Aorta (tissue), 5 donors: ENCODE results near the gene BDKRB2. TPM values are rescaled to one million over a fixed set of nuclear protein-coding genes. Genes with fewer than 3 reads are reported as not detected.
A peak's percentile ranks its signal among the peaks of the same experiment; 100 is the strongest.

Experiments
- ATAC-seq: fragments of 200-7000 bp; cut with Tn5 transposase; one replicate; pipeline ENCODE4 v1.9.1; 2022; ENCODE audit warnings: moderate library complexity; ENCODE audit not compliant: low FRiP score
- DNase-seq, 2 donors: peaks; one replicate each; pipeline ENCODE4 v3.0.0-alpha.2; 2020
- H3K27ac ChIP-seq, 2 donors: one replicate each; pipeline ENCODE4 v1.5.1; 2013; ENCODE audit warnings: low read length in 2 of 2, mild to moderate bottlenecking in 2 of 2, moderate library complexity in 2 of 2, control low read depth in 1 of 2, inconsistent platforms in 1 of 2, low read depth in 1 of 2
- H3K27me3 ChIP-seq, 2 donors: one replicate each; pipeline ENCODE4 v1.6.1; 2013; ENCODE audit warnings: control low read depth in 1 of 2, low read length in 1 of 2, mild to moderate bottlenecking in 1 of 2, moderate library complexity in 1 of 2; ENCODE audit not compliant: insufficient read depth in 2 of 2, control insufficient read depth in 1 of 2
- H3K36me3 ChIP-seq, 2 donors: one replicate each; pipeline ENCODE4 v1.6.1; 2013; ENCODE audit warnings: control low read depth in 1 of 2, low read length in 1 of 2, mild to moderate bottlenecking in 1 of 2; ENCODE audit not compliant: insufficient read depth in 2 of 2, control insufficient read depth in 1 of 2
- H3K4me1 ChIP-seq, 2 donors: one replicate each; pipeline ENCODE4 v1.6.1; 2013; ENCODE audit warnings: low read length in 2 of 2, control low read depth in 1 of 2, mild to moderate bottlenecking in 1 of 2, moderate library complexity in 1 of 2; ENCODE audit not compliant: insufficient read depth in 2 of 2, control insufficient read depth in 1 of 2
- H3K4me3 ChIP-seq, 2 donors: one replicate each; pipeline ENCODE4 v1.5.1; 2013; ENCODE audit warnings: low read length in 2 of 2, control low read depth in 1 of 2, mild to moderate bottlenecking in 1 of 2
- H3K9me3 ChIP-seq: one replicate; pipeline ENCODE4 v1.6.1; 2013; ENCODE audit warnings: mild to moderate bottlenecking, low read length; ENCODE audit not compliant: control insufficient read depth
- WGBS, 2 donors: extraction: QIAGEN DNeasy Blood & Tissue Kit; methylation state at CpG; one replicate each; pipeline ENCODE4 v1.1.7; 2013; 5-methylcytosine and 5-hydroxymethylcytosine counted together
- intact Hi-C, 2 donors: fragments of 100-400 bp; cut with DNase I; formaldehyde crosslinking; loops; one replicate each; pipeline versions ENCODE4 v1.14.2 to v1.15.0; 2022
- long read RNA-seq, 2 donors: library from polyadenylated mRNA; unstranded; transcript quantifications; one replicate each; pipeline ENCODE4 v2.0.0, GENCODE V29; 2020 to 2021
- polyA plus RNA-seq, 2 donors: library from polyadenylated mRNA; stranded (reverse); fragments of 200-250 nt; gene quantifications; one replicate each; pipeline ENCODE4 v1.2.3, GENCODE V29; 2013
- total RNA-seq, 2 donors: library from RNA; stranded (reverse); fragmentation: NEBNext Ultra II Directional; extraction: Animal tissue kit (Norgen Biotek cat#: 25700); gene quantifications; one replicate each; pipeline ENCODE4 v1.2.1, GENCODE V29; 2021
- donor health status: healthy with polysubstance abuse.
- donor health status: Bipolar disorder and iron deficiency.
- donor health status: DM: no; HTN: no; CAD: no.
- donor health status: DM: no; HTN: no; CAD: no.
- donor health status: DM: yes; HTN: yes; CAD: no.

The BDKRB2 gene
- total RNA-seq: 10 to 100 TPM in 1 of 2 donors, 1 to 10 TPM in 1; 5.2 to 12.2 TPM
- polyA plus RNA-seq: not detected
- long read RNA-seq, donor 1, full-length matches to known transcripts: 4 of 6 reads
- long read RNA-seq, donor 1, partial matches to known transcripts: 0 of 6 reads
- long read RNA-seq, donor 1, other reads (novel, unspliced or antisense): 2 of 6 reads
- long read RNA-seq, donor 2, full-length matches to known transcripts: 1 of 2 reads
- long read RNA-seq, donor 2, partial matches to known transcripts: 0 of 2 reads
- long read RNA-seq, donor 2, other reads (novel, unspliced or antisense): 1 of 2 reads

GRCh38 chr14:96204151-96205058 is at the start of gene BDKRB2:
TSS of gene BDKRB2 (plus strand) at chr14:96204839. CDS start at chr14:96237108, 32,269 bp downstream.
- H3K27ac ChIP-seq: no peak within 1 kb of the TSS
- no peak within 1 kb of the TSS for H3K4me3 ChIP-seq
- H3K27me3 ChIP-seq: no peaks in the 10 kb centered on the region
- H3K4me1 ChIP-seq: no peaks in the 10 kb centered on the region
- no peaks in the 10 kb centered on the region for H3K36me3 ChIP-seq
- DNase-seq (peak; percentile 72 to 86), ATAC-seq (peak; percentile 86)
- 6 to 7% methylated on average over 41 of the region's 41 CpGs for WGBS, 2 donors
- intact Hi-C loops: no loop called here
- H3K9me3 ChIP-seq: no peaks in the 10 kb centered on the region

GRCh38 chr14:96154900-96155299 is 49.7 kb upstream of the BDKRB2 start:
- no peak for ATAC-seq
- H3K36me3 ChIP-seq: no peaks in the 10 kb centered on the region
- 95 to 97% methylated on average over 2 of the region's 2 CpGs for WGBS, 2 donors

GRCh38 chr14:96156804-96157760 is 47.6 kb upstream of the BDKRB2 start:
- H3K9me3 ChIP-seq: no peaks in the 10 kb centered on the region
- no peak overlapping the region for H3K27ac ChIP-seq
- WGBS, 2 donors: 71 to 77% methylated on average over 7 of the region's 7 CpGs
- ATAC-seq (no peak), DNase-seq (no peak)
- H3K4me3 ChIP-seq: no peak overlapping the region
- no peaks in the 10 kb centered on the region for H3K4me1 ChIP-seq
- intact Hi-C loops: no loop called here
- no peaks in the 10 kb centered on the region for H3K27me3 ChIP-seq
- H3K36me3 ChIP-seq: no peaks in the 10 kb centered on the region

More at GRCh38 chr14:96154900-96155299, 49.7 kb upstream of the BDKRB2 start:
- intact Hi-C loops: no loop called here
- DNase-seq: no peak
- H3K4me1 ChIP-seq: no peaks in the 10 kb centered on the region
- peaks cover 1% of the 10 kb centered on the region for H3K9me3 ChIP-seq
- H3K4me3 ChIP-seq: no peak overlapping the region
- no peak overlapping the region for H3K27ac ChIP-seq
- H3K27me3 ChIP-seq: no peaks in the 10 kb centered on the region

GRCh38 chr14:96158735-96159134 is 45.9 kb upstream of the BDKRB2 start:
- intact Hi-C loops: no loop called here
- WGBS, 2 donors: 92 to 94% methylated on average over 7 of the region's 7 CpGs
- ATAC-seq: no peak
- Histone ChIP-seq H3K27me3 (no peaks in the 10 kb centered on the region), H3K9me3 (no peaks in the 10 kb centered on the region), H3K27ac (no peak overlapping the region), H3K4me1 (no peaks in the 10 kb centered on the region), H3K4me3 (no peak overlapping the region), H3K36me3 (no peaks in the 10 kb centered on the region)
- DNase-seq: no peak

GRCh38 chr14:96160076-96160912 is 44.3 kb upstream of the BDKRB2 start:
- intact Hi-C loops: no loop called here
- Histone ChIP-seq H3K36me3 (no peaks in the 10 kb centered on the region), H3K27me3 (no peaks in the 10 kb centered on the region), H3K4me3 (no peak overlapping the region), H3K27ac (no peak overlapping the region), H3K4me1 (no peaks in the 10 kb centered on the region), H3K9me3 (no peaks in the 10 kb centered on the region)
- ATAC-seq (no peak), DNase-seq (no peak)
- 59 to 67% methylated on average over 8 of the region's 8 CpGs for WGBS, 2 donors

- ATAC-seq (no peak), DNase-seq (no peak)
- no peak overlapping the region for H3K27ac ChIP-seq
- H3K27me3 ChIP-seq: no peaks in the 10 kb centered on the region
- intact Hi-C loops: no loop called here
- H3K9me3 ChIP-seq: no peaks in the 10 kb centered on the region
- no peaks in the 10 kb centered on the region for H3K36me3 ChIP-seq
- no peak overlapping the region for H3K4me3 ChIP-seq
- 94 to 98% methylated on average over 4 of the region's 4 CpGs for WGBS, 2 donors
- no peaks in the 10 kb centered on the region for H3K4me1 ChIP-seq
These were observed 43.7 kb upstream of the BDKRB2 start for GRCh38 chr14:96160913-96161310.

- Histone ChIP-seq H3K4me1 (no peaks in the 10 kb centered on the region), H3K36me3 (no peaks in the 10 kb centered on the region), H3K27me3 (no peaks in the 10 kb centered on the region), H3K9me3 (no peaks in the 10 kb centered on the region), H3K27ac (no peak overlapping the region), H3K4me3 (no peak overlapping the region)
- DNase-seq (no peak), ATAC-seq (no peak)
- 85 to 91% methylated on average over 2 of the region's 2 CpGs for WGBS, 2 donors
- intact Hi-C loops: no loop called here
These were observed 43.0 kb upstream of the BDKRB2 start for GRCh38 chr14:96161636-96162035.

- Histone ChIP-seq H3K9me3 (no peaks in the 10 kb centered on the region), H3K4me1 (no peaks in the 10 kb centered on the region), H3K4me3 (no peak overlapping the region), H3K36me3 (no peaks in the 10 kb centered on the region), H3K27ac (no peak overlapping the region), H3K27me3 (no peaks in the 10 kb centered on the region)
- 91 to 95% methylated on average over 6 of the region's 6 CpGs for WGBS, 2 donors
- intact Hi-C loops: no loop called here
- no peak for DNase-seq
- ATAC-seq: no peak
These were observed 42.4 kb upstream of the BDKRB2 start for GRCh38 chr14:96162265-96162664.
